Activated naive CD4-positive, alpha-beta T cell treated with anti-CD3 and anti-CD28 coated beads, Interleukin-2, amount 50 U/mL, for 24 hours (primary cell): ENCODE data around the gene SGK1.
A peak's percentile ranks its signal among the peaks of the same experiment; 100 is the strongest.
"Not testable (repeated sequence)": the region's sequence is repeated elsewhere in the genome, so short reads cannot be mapped to it uniquely, and the experiment has no call there.

Experiments used
- H3K27ac Mint-ChIP-seq: one replicate; pipeline ENCODE4 v1.8.0; 2021; ENCODE audit warnings: mild to moderate bottlenecking, mixed read lengths
- H3K27me3 Mint-ChIP-seq: one replicate; pipeline ENCODE4 v1.8.0; 2021; ENCODE audit warnings: mixed read lengths
- H3K36me3 Mint-ChIP-seq: one replicate; pipeline ENCODE4 v1.8.0; 2021; ENCODE audit warnings: mixed read lengths
- H3K4me1 Mint-ChIP-seq: one replicate; pipeline ENCODE4 v1.8.0; 2021; ENCODE audit warnings: mixed read lengths
- H3K4me3 Mint-ChIP-seq: one replicate; pipeline ENCODE4 v1.8.0; 2021; ENCODE audit warnings: mild to moderate bottlenecking, mixed read lengths
- H3K9me3 Mint-ChIP-seq: one replicate; pipeline ENCODE4 v1.8.0; 2021; ENCODE audit warnings: mixed read lengths

SGK1 gene

GRCh38 chr6:134186355-134186754, 131.6 kb downstream of the SGK1 start:
- H3K9me3 Mint-ChIP-seq, result no peaks in the 10 kb centered on the region
- no peaks in the 10 kb centered on the region for H3K36me3 Mint-ChIP-seq
- no peak overlapping the region for H3K27ac Mint-ChIP-seq
- no peak overlapping the region for H3K4me3 Mint-ChIP-seq
- no peaks in the 10 kb centered on the region for H3K27me3 Mint-ChIP-seq
- peaks cover 19% of the 10 kb centered on the region for H3K4me1 Mint-ChIP-seq

- Mint-ChIP-seq H3K36me3 (no peaks in the 10 kb centered on the region), H3K4me3 (no peak overlapping the region), H3K4me1 (peaks cover 8% of the 10 kb centered on the region), H3K27ac (peak overlapping the region; percentile 7), H3K27me3 (no peaks in the 10 kb centered on the region), H3K9me3 (no peaks in the 10 kb centered on the region)
Measured at GRCh38 chr6:134185277-134185676, 132.6 kb downstream of the SGK1 start.

- no peaks in the 10 kb centered on the region for H3K9me3 Mint-ChIP-seq
- H3K27ac Mint-ChIP-seq, result no peak overlapping the region
- peaks cover 15% of the 10 kb centered on the region for H3K4me1 Mint-ChIP-seq
Measured at GRCh38 chr6:134183844-134184243, 134.1 kb downstream of the SGK1 start.

GRCh38 chr6:134182528-134182927, 135.4 kb downstream of the SGK1 start:
- no peaks in the 10 kb centered on the region for H3K27me3 Mint-ChIP-seq
- no peaks in the 10 kb centered on the region for H3K9me3 Mint-ChIP-seq
- H3K4me3 Mint-ChIP-seq, result no peak overlapping the region
- no peak overlapping the region for H3K27ac Mint-ChIP-seq
- H3K4me1 Mint-ChIP-seq, result peaks cover 26% of the 10 kb centered on the region
- H3K36me3 Mint-ChIP-seq, result no peaks in the 10 kb centered on the region

More at GRCh38 chr6:134183844-134184243, 134.1 kb downstream of the SGK1 start:
- Mint-ChIP-seq H3K4me3 (no peak overlapping the region), H3K36me3 (no peaks in the 10 kb centered on the region), H3K27me3 (no peaks in the 10 kb centered on the region)

GRCh38 chr6:134181726-134182125, 136.2 kb downstream of the SGK1 start:
- H3K4me3 Mint-ChIP-seq, H3K9me3 Mint-ChIP-seq: not testable (repeated sequence)
- H3K4me1 Mint-ChIP-seq, result peaks cover 31% of the 10 kb centered on the region

GRCh38 chr6:134181251-134181650, 136.7 kb downstream of the SGK1 start:
- not testable (repeated sequence) for H3K36me3 Mint-ChIP-seq, H3K27me3 Mint-ChIP-seq, H3K9me3 Mint-ChIP-seq, H3K4me3 Mint-ChIP-seq
- peaks cover 27% of the 10 kb centered on the region for H3K4me1 Mint-ChIP-seq
- peak overlapping the region; percentile 60 for H3K27ac Mint-ChIP-seq

More at GRCh38 chr6:134181726-134182125, 136.2 kb downstream of the SGK1 start:
- H3K36me3 Mint-ChIP-seq, H3K27ac Mint-ChIP-seq, H3K27me3 Mint-ChIP-seq: not testable (repeated sequence)

- peaks cover 29% of the 10 kb centered on the region for H3K4me1 Mint-ChIP-seq
- H3K36me3 Mint-ChIP-seq, H3K27me3 Mint-ChIP-seq, H3K27ac Mint-ChIP-seq, H3K9me3 Mint-ChIP-seq, H3K4me3 Mint-ChIP-seq: not testable (repeated sequence)
Measured at GRCh38 chr6:134180540-134180939, 137.4 kb downstream of the SGK1 start.

GRCh38 chr6:134178161-134179044, 139.5 kb downstream of the SGK1 start:
- peaks cover 38% of the 10 kb centered on the region for H3K4me1 Mint-ChIP-seq
- H3K36me3 Mint-ChIP-seq, result peaks cover 3% of the 10 kb centered on the region
- peak overlapping the region; percentile 96 for H3K4me3 Mint-ChIP-seq
- no peaks in the 10 kb centered on the region for H3K9me3 Mint-ChIP-seq
- H3K27me3 Mint-ChIP-seq, result no peaks in the 10 kb centered on the region
- H3K27ac Mint-ChIP-seq, result peak overlapping the region; percentile 97

GRCh38 chr6:134177753-134178160, 140.2 kb downstream of the SGK1 start:
- Mint-ChIP-seq H3K36me3 (peaks cover 10% of the 10 kb centered on the region), H3K9me3 (no peaks in the 10 kb centered on the region), H3K27ac (peak overlapping the region; percentile 97), H3K27me3 (no peaks in the 10 kb centered on the region), H3K4me1 (peaks cover 44% of the 10 kb centered on the region), H3K4me3 (peak overlapping the region; percentile 96)

GRCh38 chr6:134177236-134177635, 140.7 kb downstream of the SGK1 start:
- H3K4me3 Mint-ChIP-seq, result peak overlapping the region; percentile 96
- no peaks in the 10 kb centered on the region for H3K27me3 Mint-ChIP-seq
- peaks cover 49% of the 10 kb centered on the region for H3K4me1 Mint-ChIP-seq

GRCh38 chr6:134176264-134176975, 141.5 kb downstream of the SGK1 start:
- H3K36me3 Mint-ChIP-seq, result peaks cover 15% of the 10 kb centered on the region
- no peaks in the 10 kb centered on the region for H3K27me3 Mint-ChIP-seq
- peak overlapping the region; percentile 73 for H3K27ac Mint-ChIP-seq
- no peaks in the 10 kb centered on the region for H3K9me3 Mint-ChIP-seq
- peaks cover 57% of the 10 kb centered on the region for H3K4me1 Mint-ChIP-seq
- peak overlapping the region; percentile 88 for H3K4me3 Mint-ChIP-seq

More at GRCh38 chr6:134177236-134177635, 140.7 kb downstream of the SGK1 start:
- H3K27ac Mint-ChIP-seq, result peak overlapping the region; percentile 97
- H3K9me3 Mint-ChIP-seq, result no peaks in the 10 kb centered on the region
- peaks cover 13% of the 10 kb centered on the region for H3K36me3 Mint-ChIP-seq

- Mint-ChIP-seq H3K27me3 (no peaks in the 10 kb centered on the region), H3K27ac (peak overlapping the region; percentile 73), H3K9me3 (no peaks in the 10 kb centered on the region), H3K4me1 (peaks cover 65% of the 10 kb centered on the region), H3K4me3 (peak overlapping the region; percentile 88), H3K36me3 (peaks cover 19% of the 10 kb centered on the region)
Measured at GRCh38 chr6:134175532-134176263, 142.2 kb downstream of the SGK1 start.

GRCh38 chr6:134174672-134175531, 143.0 kb downstream of the SGK1 start:
- H3K4me1 Mint-ChIP-seq, result peaks cover 73% of the 10 kb centered on the region

GRCh38 chr6:134173936-134174671, 143.8 kb downstream of the SGK1 start:
- Mint-ChIP-seq H3K4me1 (peaks cover 73% of the 10 kb centered on the region), H3K27me3 (no peaks in the 10 kb centered on the region), H3K36me3 (peaks cover 22% of the 10 kb centered on the region), H3K27ac (peak overlapping the region; percentile 94), H3K9me3 (no peaks in the 10 kb centered on the region), H3K4me3 (peak overlapping the region; percentile 96)

More at GRCh38 chr6:134174672-134175531, 143.0 kb downstream of the SGK1 start:
- Mint-ChIP-seq H3K9me3 (no peaks in the 10 kb centered on the region), H3K4me3 (peak overlapping the region; percentile 96), H3K27ac (peak overlapping the region; percentile 94), H3K36me3 (peaks cover 19% of the 10 kb centered on the region), H3K27me3 (no peaks in the 10 kb centered on the region)
